Spleen (tissue), 7 donors: Measurements from ENCODE around the gene MEIS1.

Source experiments
- CTCF ChIP-seq, 11 experiments: fragments of 200-600 bp in 7 of 11; fragments of 450-650 bp in 4 of 11; sonication (generic) in 4 of 11; IDR thresholded peaks in 8 of 11; conservative IDR thresholded peaks in 3 of 11; 1 replicate in 7 of 11; 2 replicates in 4 of 11; pipeline versions ENCODE4 v1.4.0 to v1.8.0; 2016 to 2021; ENCODE audit warnings: antibody characterized with exemption in 11 of 11, inconsistent platforms in 4 of 11, mild to moderate bottlenecking in 1 of 11
- POLR2AphosphoS5 ChIP-seq, 3 donors: sonication (generic); formaldehyde crosslinking; IDR thresholded peaks; one replicate each; pipeline ENCODE4 v1.5.1; 2017; ENCODE audit warnings: antibody characterized with exemption in 3 of 3
- donor health status: DM: no; HTN: no; CAD: no; lungs with moderate emphysema.
- donor health status: DM: no; HTN: no; CAD: no.
- donor health status: DM: no; HTN: no; CAD: no.

GRCh38 chr2:66436581-66437001, 1.7 kb downstream of the MEIS1 start:
- TF ChIP-seq CTCF (IDR thresholded peaks at IDR 0.05 in 8 of 11, conservative IDR thresholded peaks at IDR 0.05 in 3 of 11): no peak
- TF ChIP-seq POLR2AphosphoS5 (IDR thresholded peaks at IDR 0.05): no peak
